A549 (cell line): ENCODE results near the gene ARHGAP40. TPM values are rescaled to one million over a fixed set of nuclear protein-coding genes. Genes with fewer than 3 reads are reported as not detected.

ENCODE experiments used
- ATAC-seq, 2 experiments: fragments of 200-7000 bp in 1 of 2; fragments of >200 bp in 1 of 2; cut with Nextera tagmentation in 1 of 2; cut with Tn5 transposase in 1 of 2; 3 replicates each; pipeline versions ENCODE4 v1.8.0 to v1.9.1; 2018 to 2020; ENCODE audit warnings: mild to moderate bottlenecking in 1 of 2, moderate library complexity in 1 of 2
- CTCF ChIA-PET: fragments of 300-600 bp; sonication (Branson Sonifier 250); formaldehyde crosslinking; extraction: SDS; loops from one replicate; lab custom pipeline; 2021; ENCODE audit warnings: antibody characterized with exemption, inconsistent platforms; lab: Yijun Ruan, JAX
- POLR2A ChIA-PET: fragments of 350-600 bp; formaldehyde crosslinking; extraction: SDS; loops from one replicate; lab custom pipeline; 2021; ENCODE audit warnings: antibody characterized with exemption, inconsistent platforms; lab: Yijun Ruan, JAX
- DNase-seq, 2 experiments: peaks; one replicate each; pipeline versions ENCODE4 v3.0.0 to v3.0.0-alpha.2; 2011 to 2016; ENCODE audit warnings: low read depth in 1 of 2, low spot score in 1 of 2
- FAIRE-seq: peaks from 2 replicates; lab custom pipeline; 2011; peaks lifted over from hg19 to GRCh38; lab: Jason Lieb, UNC
- H3K27ac ChIP-seq, 2 experiments: fragments of >200 bp; sonication (Bioruptor Twin); formaldehyde crosslinking; 3 replicates each; pipeline ENCODE4 v1.5.1; 2016 to 2017
- H3K4me1 ChIP-seq: fragments of >200 bp; sonication (Bioruptor Twin); formaldehyde crosslinking; 3 replicates; pipeline ENCODE4 v1.6.1; 2016
- H3K4me2 ChIP-seq: fragments of >200 bp; sonication (Bioruptor Twin); formaldehyde crosslinking; 3 replicates; pipeline ENCODE4 v1.6.1; 2016
- H3K4me3 ChIP-seq: fragments of >200 bp; sonication (Bioruptor Twin); formaldehyde crosslinking; 3 replicates; pipeline ENCODE4 v1.5.1; 2016
- H3K9me3 ChIP-seq: fragments of >200 bp; sonication (Bioruptor Twin); formaldehyde crosslinking; 3 replicates; pipeline ENCODE4 v1.6.1; 2016
- CBX2 ChIP-seq: fragments of 200-600 bp; sonication (generic); IDR thresholded peaks from 2 replicates; pipeline ENCODE4 v1.6.1; 2016; ENCODE audit warnings: low read depth, mild to moderate bottlenecking, borderline replicate concordance
- CBX8 ChIP-seq: fragments of 200-600 bp; sonication (generic); IDR thresholded peaks from 2 replicates; pipeline ENCODE4 v1.6.1; 2016
- CHD4 ChIP-seq: fragments of 200-600 bp; sonication (generic); IDR thresholded peaks from 2 replicates; pipeline ENCODE4 v1.6.1; 2016; ENCODE audit warnings: antibody characterized with exemption, mild to moderate bottlenecking, borderline replicate concordance
- CTCF ChIP-seq: fragments of >200 bp; sonication (Bioruptor Twin); formaldehyde crosslinking; IDR thresholded peaks from 3 replicates; pipeline ENCODE4 v1.5.1; 2016
- EHMT2 ChIP-seq: fragments of 200-600 bp; sonication (generic); IDR thresholded peaks from 2 replicates; pipeline ENCODE4 v1.6.1; 2016; ENCODE audit warnings: antibody characterized with exemption, low read depth, mild to moderate bottlenecking, moderate library complexity
- HES2 ChIP-seq: fragments of >200 bp; sonication (Bioruptor Twin); formaldehyde crosslinking; IDR thresholded peaks from 2 replicates; pipeline ENCODE4 v1.6.1; 2016
- JUNB ChIP-seq: fragments of >200 bp; sonication (Bioruptor Twin); formaldehyde crosslinking; IDR thresholded peaks from 2 replicates; pipeline ENCODE4 v1.6.1; 2016
- MAFK ChIP-seq: fragments of 450-650 bp; IDR thresholded peaks from 2 replicates; pipeline ENCODE4 v1.6.1; 2014; ENCODE audit not compliant: partially characterized antibody
- POLR2AphosphoS2 ChIP-seq: conservative IDR thresholded peaks from 2 replicates; pipeline ENCODE4 v1.6.1; 2012; ENCODE audit warnings: low read length, improper control_type of control experiment, inconsistent platforms
- RNF2 ChIP-seq: fragments of 200-600 bp; sonication (generic); IDR thresholded peaks from 2 replicates; pipeline ENCODE4 v1.6.1; 2016; ENCODE audit warnings: low read depth, mild to moderate bottlenecking, antibody characterized with exemption, moderate library complexity, borderline replicate concordance
- SREBF2 ChIP-seq: fragments of 450-650 bp; IDR thresholded peaks from 2 replicates; pipeline ENCODE4 v1.6.1; 2014; ENCODE audit warnings: mild to moderate bottlenecking, moderate library complexity
- USF2 ChIP-seq: fragments of 450-650 bp; IDR thresholded peaks from 2 replicates; pipeline ENCODE4 v1.6.1; 2014; ENCODE audit warnings: antibody characterized with exemption
- ZFP36 ChIP-seq: fragments of 450-650 bp; IDR thresholded peaks from 2 replicates; pipeline ENCODE4 v1.6.1; 2014; ENCODE audit warnings: borderline replicate concordance; ENCODE audit not compliant: partially characterized antibody
- ZSCAN20 ChIP-seq: fragments of 250-450 bp; sonication (Bioruptor Pico); IDR thresholded peaks from 2 replicates; pipeline ENCODE4 v1.8.0; 2022; ENCODE audit warnings: mild to moderate bottlenecking, moderate library complexity
- WGBS: methylation state at CpG from one replicate; pipeline ENCODE4 v1.1.6; 2017; ENCODE audit errors: missing lambda C conversion rate; 5-methylcytosine and 5-hydroxymethylcytosine counted together
- polyA plus RNA-seq, 4 experiments: library from polyadenylated mRNA; depleted of rRNA in 3 of 4; stranded (reverse); fragments of >200 nt; fragmentation: RNase III in 1 of 4; extraction: RNeasy Plus Mini Kit Qiagen cat#74134 plus additional on column Dnase treatment in 1 of 4; gene quantifications; 2 replicates in 3 of 4; 3 replicates in 1 of 4; pipeline ENCODE4 v1.2.3, GENCODE V29; 2011 to 2017
- TF ChIP-seq, protein P1 (sequence below): fragments of 250-450 bp; sonication (Bioruptor Pico); IDR thresholded peaks from 2 replicates; pipeline ENCODE4 v1.5.0; 2020; ENCODE audit warnings: low read depth, mild to moderate bottlenecking, moderate library complexity
- TF ChIP-seq, protein P2 (sequence below): fragments of 200-600 bp; sonication (generic); IDR thresholded peaks from 2 replicates; pipeline ENCODE4 v1.6.1; 2016; ENCODE audit warnings: antibody characterized with exemption, mild to moderate bottlenecking, moderate library complexity

Gene ARHGAP40
- polyA plus RNA-seq, 2 of the 4 experiments (the other 2 are of a cell fraction): not detected

DNA sequence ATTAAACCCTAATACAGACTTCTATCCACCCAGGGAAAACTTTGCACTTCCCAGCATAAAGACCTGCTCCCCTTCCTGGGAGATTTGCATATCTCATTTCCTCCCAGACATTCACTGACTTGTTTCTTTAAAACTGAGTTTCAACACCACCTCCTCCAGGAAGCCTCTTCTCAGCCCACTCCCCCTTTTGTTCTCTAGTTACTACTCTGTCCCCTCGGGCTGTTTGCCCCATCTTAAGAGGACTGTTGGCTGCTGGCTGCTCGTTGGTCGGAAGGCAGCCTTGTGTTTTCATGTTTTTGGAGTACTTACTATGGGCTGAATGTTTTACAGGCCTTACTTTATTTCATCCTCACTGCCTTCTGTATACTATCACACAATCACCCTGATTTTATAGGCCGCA is 6.6 kb downstream of the ARHGAP40 start:
- 80% methylated on average over 4 of the region's 4 CpGs for WGBS
- no peaks in the 10 kb centered on the region for H3K9me3 ChIP-seq
- peak overlapping the region; percentile 17 to 42; a peak in 2 of 6 replicates for H3K27ac ChIP-seq
- TF ChIP-seq CTCF: no peak
- no peak for TF ChIP-seq ZSCAN20 (CRISPR knock-in tag)
- no peak for TF ChIP-seq CBX8
- TF ChIP-seq EHMT2: no peak
- TF ChIP-seq, protein P1, sequence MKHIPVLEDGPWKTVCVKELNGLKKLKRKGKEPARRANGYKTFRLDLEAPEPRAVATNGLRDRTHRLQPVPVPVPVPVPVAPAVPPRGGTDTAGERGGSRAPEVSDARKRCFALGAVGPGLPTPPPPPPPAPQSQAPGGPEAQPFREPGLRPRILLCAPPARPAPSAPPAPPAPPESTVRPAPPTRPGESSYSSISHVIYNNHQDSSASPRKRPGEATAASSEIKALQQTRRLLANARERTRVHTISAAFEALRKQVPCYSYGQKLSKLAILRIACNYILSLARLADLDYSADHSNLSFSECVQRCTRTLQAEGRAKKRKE: no peak
- TF ChIP-seq SREBF2: no peak
- TF ChIP-seq HES2: no peak
- no peak for TF ChIP-seq POLR2AphosphoS2
- no peak for TF ChIP-seq CBX2
- no peak for TF ChIP-seq MAFK
- no peak for TF ChIP-seq ZFP36
- no peak for TF ChIP-seq RNF2
- TF ChIP-seq, protein P2, sequence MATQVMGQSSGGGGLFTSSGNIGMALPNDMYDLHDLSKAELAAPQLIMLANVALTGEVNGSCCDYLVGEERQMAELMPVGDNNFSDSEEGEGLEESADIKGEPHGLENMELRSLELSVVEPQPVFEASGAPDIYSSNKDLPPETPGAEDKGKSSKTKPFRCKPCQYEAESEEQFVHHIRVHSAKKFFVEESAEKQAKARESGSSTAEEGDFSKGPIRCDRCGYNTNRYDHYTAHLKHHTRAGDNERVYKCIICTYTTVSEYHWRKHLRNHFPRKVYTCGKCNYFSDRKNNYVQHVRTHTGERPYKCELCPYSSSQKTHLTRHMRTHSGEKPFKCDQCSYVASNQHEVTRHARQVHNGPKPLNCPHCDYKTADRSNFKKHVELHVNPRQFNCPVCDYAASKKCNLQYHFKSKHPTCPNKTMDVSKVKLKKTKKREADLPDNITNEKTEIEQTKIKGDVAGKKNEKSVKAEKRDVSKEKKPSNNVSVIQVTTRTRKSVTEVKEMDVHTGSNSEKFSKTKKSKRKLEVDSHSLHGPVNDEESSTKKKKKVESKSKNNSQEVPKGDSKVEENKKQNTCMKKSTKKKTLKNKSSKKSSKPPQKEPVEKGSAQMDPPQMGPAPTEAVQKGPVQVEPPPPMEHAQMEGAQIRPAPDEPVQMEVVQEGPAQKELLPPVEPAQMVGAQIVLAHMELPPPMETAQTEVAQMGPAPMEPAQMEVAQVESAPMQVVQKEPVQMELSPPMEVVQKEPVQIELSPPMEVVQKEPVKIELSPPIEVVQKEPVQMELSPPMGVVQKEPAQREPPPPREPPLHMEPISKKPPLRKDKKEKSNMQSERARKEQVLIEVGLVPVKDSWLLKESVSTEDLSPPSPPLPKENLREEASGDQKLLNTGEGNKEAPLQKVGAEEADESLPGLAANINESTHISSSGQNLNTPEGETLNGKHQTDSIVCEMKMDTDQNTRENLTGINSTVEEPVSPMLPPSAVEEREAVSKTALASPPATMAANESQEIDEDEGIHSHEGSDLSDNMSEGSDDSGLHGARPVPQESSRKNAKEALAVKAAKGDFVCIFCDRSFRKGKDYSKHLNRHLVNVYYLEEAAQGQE: no peak
- POLR2A ChIA-PET: no interaction called here
- no peak for DNase-seq
- CTCF ChIA-PET: no interaction called here
- H3K4me2 ChIP-seq: no peak overlapping the region
- peaks cover 30% of the 10 kb centered on the region for H3K4me1 ChIP-seq
- no peak overlapping the region for H3K4me3 ChIP-seq
- ATAC-seq: no peak
- no peak for FAIRE-seq

GRCh38 chr20:38609815-38610214 is 8.2 kb downstream of the ARHGAP40 start:
- Histone ChIP-seq H3K27ac (peak overlapping the region in 1 of 2 experiments; percentile 18; a peak in 3 of 6 replicates), H3K9me3 (no peaks in the 10 kb centered on the region), H3K4me3 (no peak overlapping the region), H3K4me2 (no peak overlapping the region), H3K4me1 (peaks cover 21% of the 10 kb centered on the region)
- 87% methylated on average over 4 of the region's 4 CpGs for WGBS
- ChIA-PET CTCF (interaction anchor here (0.8 to 2.4 kb wide), 4 partner anchors 10 to 181 kb away, joined by 3 to 9 read pairs (median 4); no protein-coding TSS in a partner anchor), POLR2A (no interaction called here)
- TF ChIP-seq USF2: no peak
- no peak for ATAC-seq
- no peak for FAIRE-seq
- DNase-seq: no peak

DNA sequence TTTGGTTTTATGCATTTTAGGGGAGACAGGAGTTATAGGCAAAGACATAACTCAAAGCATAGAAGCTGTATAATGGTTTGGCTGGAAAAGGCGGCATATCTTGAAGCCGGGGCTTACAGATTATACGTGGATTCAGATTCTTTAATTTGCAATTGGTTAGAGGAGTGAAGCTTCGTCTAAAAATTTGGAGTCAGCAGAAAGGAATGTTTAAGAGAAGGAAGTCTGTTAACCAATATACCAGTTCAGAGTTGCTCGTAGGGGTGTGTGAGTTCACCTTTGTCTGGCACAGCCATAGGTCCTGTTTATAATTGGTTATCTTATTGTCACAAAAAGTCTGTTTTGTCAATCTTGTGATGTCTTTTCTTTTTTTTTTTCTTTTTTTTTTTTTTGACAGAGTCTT is 8.9 kb downstream of the ARHGAP40 start:
- DNase-seq (no peak), FAIRE-seq (no peak), ATAC-seq (peak in 1 of 2 experiments; percentile 68; a peak in 2 of 6 replicates)
- TF ChIP-seq CHD4: no peak
- no peak for TF ChIP-seq JUNB
- TF ChIP-seq MAFK: peak; percentile 69
- no peak overlapping the region for H3K4me3 ChIP-seq
- POLR2A ChIA-PET: no interaction called here
- H3K4me2 ChIP-seq: 0 out of 3 replicates have a peak overlapping the region, but pooled peaks have one; percentile 27
- peak overlapping the region in 1 of 2 experiments; percentile 18; a peak in 3 of 6 replicates for H3K27ac ChIP-seq
- no peaks in the 10 kb centered on the region for H3K9me3 ChIP-seq
- peaks cover 17% of the 10 kb centered on the region for H3K4me1 ChIP-seq
- 30% methylated on average over 5 of the region's 5 CpGs for whole genome bisulfite sequencing
- CTCF ChIA-PET: interaction anchor here (0.7 to 2.4 kb wide), 4 partner anchors 12 to 180 kb away, joined by 3 to 9 read pairs (median 4); no protein-coding TSS in a partner anchor
